Tibial nerve (tissue), 4 donors: ENCODE data around the gene SCRN1.

Experiments
- EP300 ChIP-seq, 2 donors: sonication (generic); formaldehyde crosslinking; IDR thresholded peaks; one replicate each; pipeline ENCODE4 v1.6.1; 2017; ENCODE audit warnings: antibody characterized with exemption in 2 of 2, mild to moderate bottlenecking in 1 of 2
- POLR2A ChIP-seq, 2 donors: fragments of 450-650 bp; IDR thresholded peaks; one replicate each; pipeline ENCODE4 v1.6.1; 2017; ENCODE audit warnings: antibody characterized with exemption in 2 of 2, mild to moderate bottlenecking in 2 of 2, moderate library complexity in 2 of 2
- TF ChIP-seq, protein P1 (sequence below), 5 experiments: fragments of 200-600 bp in 3 of 5; fragments of 450-650 bp in 2 of 5; sonication (generic) in 3 of 5; IDR thresholded peaks; one replicate each; pipeline ENCODE4 v1.5.1; 2016 to 2019; ENCODE audit warnings: antibody characterized with exemption in 5 of 5, mild to moderate bottlenecking in 3 of 5, moderate library complexity in 2 of 5

- TF ChIP-seq, protein P1, sequence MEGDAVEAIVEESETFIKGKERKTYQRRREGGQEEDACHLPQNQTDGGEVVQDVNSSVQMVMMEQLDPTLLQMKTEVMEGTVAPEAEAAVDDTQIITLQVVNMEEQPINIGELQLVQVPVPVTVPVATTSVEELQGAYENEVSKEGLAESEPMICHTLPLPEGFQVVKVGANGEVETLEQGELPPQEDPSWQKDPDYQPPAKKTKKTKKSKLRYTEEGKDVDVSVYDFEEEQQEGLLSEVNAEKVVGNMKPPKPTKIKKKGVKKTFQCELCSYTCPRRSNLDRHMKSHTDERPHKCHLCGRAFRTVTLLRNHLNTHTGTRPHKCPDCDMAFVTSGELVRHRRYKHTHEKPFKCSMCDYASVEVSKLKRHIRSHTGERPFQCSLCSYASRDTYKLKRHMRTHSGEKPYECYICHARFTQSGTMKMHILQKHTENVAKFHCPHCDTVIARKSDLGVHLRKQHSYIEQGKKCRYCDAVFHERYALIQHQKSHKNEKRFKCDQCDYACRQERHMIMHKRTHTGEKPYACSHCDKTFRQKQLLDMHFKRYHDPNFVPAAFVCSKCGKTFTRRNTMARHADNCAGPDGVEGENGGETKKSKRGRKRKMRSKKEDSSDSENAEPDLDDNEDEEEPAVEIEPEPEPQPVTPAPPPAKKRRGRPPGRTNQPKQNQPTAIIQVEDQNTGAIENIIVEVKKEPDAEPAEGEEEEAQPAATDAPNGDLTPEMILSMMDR (IDR thresholded peaks at IDR 0.05) = no peak
- TF ChIP-seq POLR2A (IDR thresholded peaks at IDR 0.05) = no peak
- no peak for TF ChIP-seq EP300 (IDR thresholded peaks at IDR 0.05)
Observed at GRCh38 chr7:29950480-29950879, 39.1 kb downstream of the SCRN1 start.
